H4 (cell line): ENCODE results near the gene MAP4K1. TPM values are rescaled to one million over a fixed set of nuclear protein-coding genes. Genes with fewer than 3 reads are reported as not detected.

Experiments
- DNase-seq: peaks from one replicate; pipeline ENCODE4 v3.0.0-alpha.2; 2015; ENCODE audit warnings: low spot score
- total RNA-seq: library from RNA; depleted of rRNA; stranded (reverse); fragments of >200 nt; shearing (Covaris generic); gene quantifications from 2 replicates; pipeline ENCODE4 v1.2.3, GENCODE V29; 2014; rRNA removed

Gene MAP4K1
- 0.29 and 3.0 TPM in 2 replicates for total RNA-seq

GRCh38 chr19:38617764-38618589 is at the start of gene MAP4K1:
Gene MAP4K1 (minus strand): TSS chr19:38617953. CDS start chr19:38617895, 58 bp downstream.
- DNase-seq, result no peak

- DNase-seq, result peak; percentile 99
Measured at GRCh38 chr19:38666663-38667511, 49.1 kb upstream of the MAP4K1 start.

- peak; percentile 85 for DNase-seq
Measured at GRCh38 chr19:38665950-38666662, 48.4 kb upstream of the MAP4K1 start.

DNA sequence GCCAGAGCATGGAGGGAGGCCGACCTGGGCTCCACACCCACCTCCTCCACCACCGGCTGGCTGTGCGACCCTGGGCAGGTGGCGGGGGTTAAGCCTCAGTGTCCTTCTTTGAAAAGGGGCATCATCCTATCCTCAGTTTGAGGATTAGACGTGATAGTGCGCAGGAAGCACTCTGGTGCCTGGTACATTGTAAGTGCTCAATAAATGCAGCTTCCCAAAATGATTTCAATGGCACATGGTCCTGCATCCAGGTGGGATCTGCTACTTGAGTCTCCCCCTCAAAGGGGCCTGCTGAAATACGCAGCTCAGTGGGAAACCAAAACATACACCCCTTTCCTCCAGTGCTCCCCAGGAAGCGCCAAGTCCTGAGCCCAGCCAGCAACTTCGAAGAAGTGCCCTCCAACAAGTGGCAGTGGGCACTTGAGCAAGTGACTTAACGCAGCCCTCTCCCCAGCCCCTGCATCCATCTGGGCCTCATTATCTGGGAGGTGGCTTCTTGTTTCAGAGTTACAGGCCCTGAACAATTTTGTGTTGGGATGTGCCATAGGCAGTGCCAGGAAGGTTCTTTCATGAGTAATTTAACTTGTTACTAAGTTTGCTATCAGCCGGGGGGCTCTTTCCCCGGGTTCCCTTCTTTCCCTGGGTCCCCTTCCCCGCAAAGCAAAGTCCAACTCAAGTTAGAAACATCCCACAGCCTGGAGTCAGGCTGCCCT is 47.6 kb upstream of the MAP4K1 start:
- no peak for DNase-seq

- no peak for DNase-seq
Measured at GRCh38 chr19:38664503-38665211, 46.9 kb upstream of the MAP4K1 start.

DNA sequence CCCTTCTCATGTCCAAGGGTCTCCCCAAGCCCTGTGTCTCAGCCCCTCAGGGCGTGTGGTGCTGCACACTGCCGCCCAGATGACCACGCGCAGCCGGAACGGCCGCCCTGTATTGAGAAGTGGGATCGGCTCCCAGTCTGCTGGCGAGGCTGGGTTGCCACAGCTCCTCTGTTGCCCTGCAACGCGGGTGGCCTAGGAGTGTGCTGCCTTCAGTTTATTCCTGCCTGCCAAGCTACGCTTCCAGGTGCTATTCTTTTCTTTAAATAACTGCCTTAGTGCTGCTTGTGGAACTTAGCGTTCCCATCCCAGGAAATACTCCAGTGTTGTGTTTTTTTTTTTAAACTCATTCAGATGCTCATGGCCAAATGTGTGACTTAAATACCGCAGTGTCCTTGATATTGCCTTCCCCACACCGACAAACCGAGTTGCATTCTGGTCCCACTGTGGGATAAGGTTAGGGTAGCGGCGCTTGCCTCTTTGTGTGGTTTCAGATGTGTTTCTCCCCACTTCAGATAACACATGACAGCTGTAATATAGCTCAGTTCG is 46.3 kb upstream of the MAP4K1 start:
- no peak for DNase-seq

DNA sequence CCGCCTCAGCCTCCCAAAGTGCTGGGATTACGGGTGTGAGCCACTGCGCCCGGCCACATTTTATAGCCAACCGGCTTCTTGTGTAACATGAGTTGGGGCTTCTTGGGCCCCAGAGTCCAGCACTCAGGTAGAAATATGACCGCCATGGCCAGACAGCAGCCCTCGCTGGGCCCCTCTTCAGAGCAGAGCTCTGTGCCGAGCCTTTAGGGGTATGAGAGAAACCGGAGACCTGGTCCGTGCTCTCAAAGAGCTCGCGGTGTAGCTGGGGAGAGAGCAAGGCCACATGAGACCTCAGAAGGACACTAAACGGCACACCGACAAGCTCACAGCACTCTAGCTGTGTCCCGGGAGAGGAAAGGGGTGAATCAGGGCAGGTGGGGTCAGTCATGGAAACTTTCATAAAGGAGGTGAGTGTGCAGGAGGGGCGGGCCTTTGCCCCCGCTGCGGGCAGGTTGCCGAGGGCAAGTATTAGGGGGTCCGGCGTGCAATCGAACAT is 45.5 kb upstream of the MAP4K1 start:
- DNase-seq, result no peak

DNA sequence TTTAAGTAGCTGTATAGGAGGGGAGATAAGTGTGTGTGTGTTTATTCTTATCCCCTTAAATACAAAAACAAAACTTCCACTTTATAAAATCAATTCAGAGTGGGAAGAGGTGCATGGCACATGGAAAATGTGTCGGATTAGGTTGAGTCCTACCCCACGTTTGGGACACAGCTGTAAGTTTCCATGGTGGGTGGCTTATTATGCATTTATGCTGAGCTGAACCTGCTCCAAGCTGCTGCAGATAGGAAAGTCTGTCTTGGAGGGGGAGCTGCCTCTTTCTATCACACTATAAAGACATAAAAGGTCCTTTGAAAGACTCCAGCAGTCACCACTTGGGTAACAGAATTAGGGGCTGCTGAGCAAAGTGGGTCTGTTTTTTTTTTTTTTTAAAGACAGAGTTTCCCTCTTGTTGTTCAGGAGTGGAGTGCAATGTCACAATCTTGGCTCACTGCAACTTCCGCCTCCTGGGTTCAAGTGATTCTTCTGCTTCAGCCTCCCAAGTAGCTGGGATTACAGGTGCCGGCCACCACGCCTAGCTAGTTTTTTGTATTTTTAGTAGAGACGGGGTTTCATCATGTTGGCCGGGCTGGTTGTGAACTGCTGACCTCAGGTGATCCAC is 44.9 kb upstream of the MAP4K1 start:
- DNase-seq, result no peak

GRCh38 chr19:38661996-38662395 is 44.2 kb upstream of the MAP4K1 start:
- DNase-seq, result no peak

DNA sequence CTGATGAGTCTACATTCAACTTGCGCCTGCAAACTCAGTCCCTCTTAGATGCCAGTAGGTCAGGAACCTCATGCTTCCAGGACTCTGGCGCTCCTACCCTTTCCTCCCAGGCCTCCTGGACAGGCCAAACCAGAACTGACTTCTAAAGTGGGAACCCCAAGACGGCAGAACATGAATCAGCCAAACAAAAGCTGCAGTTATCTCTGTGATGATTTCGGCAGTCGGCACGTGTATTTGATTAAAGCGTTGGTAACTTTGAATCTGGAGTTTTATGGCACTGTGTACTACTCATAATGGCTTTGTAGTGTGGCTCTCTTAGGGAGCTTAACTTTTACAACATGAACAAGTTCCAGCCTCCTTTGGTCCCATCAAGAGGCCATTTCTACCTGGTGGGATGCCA is 43.4 kb upstream of the MAP4K1 start:
- no peak for DNase-seq

DNA sequence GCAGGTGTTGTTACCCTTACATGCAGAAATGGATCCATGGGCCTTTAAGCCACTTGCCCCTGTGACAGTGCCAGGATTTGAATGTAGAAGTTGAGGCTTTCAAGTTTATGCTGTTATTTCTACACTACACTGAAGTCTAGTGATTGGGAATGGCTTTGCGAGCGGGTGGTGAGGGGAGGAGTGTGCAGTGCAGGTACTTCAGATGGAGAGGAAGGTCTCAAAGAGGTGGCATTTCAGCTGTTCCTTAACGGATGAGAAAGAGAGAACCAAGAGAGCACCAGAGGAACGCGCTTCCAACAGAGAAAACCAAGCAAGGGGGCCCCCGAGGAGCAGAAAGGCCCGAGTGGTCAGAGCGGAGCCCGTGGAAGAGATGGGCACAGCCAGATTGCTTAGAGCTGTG is 43.0 kb upstream of the MAP4K1 start:
- DNase-seq, result no peak

- DNase-seq, result peak; percentile 100
Measured at GRCh38 chr19:38658462-38659306, 40.9 kb upstream of the MAP4K1 start.

GRCh38 chr19:38657633-38658222 is 40.0 kb upstream of the MAP4K1 start:
- no peak for DNase-seq

DNA sequence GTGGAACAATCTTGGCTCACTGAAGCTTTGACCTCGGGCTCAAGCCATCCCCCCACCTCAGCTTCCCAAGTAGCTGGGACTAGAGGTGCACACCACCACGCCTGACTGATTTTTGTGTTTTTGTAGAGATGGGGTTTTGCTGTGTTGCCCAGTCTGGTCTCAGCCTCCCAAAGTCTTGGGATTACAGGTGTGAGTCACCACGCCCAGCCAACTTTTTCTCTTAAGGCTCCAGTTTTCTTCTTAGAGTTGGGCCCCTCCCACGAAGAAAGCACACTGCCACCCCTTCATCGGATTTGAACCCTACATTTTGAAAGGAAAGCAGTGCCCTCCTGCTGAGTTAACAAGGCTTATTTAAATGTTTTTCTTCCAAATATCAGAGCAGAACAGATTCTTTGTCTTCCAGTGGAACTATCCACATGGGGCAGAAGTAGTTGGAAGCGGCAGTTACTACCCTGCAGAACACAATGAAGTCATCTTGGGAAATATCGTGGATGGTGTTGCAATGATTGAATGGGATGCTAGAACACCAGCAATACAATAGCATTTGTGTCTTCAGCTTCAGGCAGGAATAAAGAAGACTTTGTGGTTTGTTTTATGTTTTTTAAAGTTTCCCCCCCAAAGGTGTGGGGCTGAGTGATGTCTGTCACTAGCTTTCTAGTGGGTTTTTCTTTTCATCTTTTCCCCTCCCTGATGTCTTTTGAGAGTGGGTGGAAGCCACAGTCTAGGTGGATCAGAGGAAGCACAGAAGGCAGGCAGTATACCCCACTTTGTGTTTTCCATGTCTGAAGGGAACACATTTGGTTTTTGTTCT is 38.6 kb upstream of the MAP4K1 start:
- DNase-seq, result no peak

DNA sequence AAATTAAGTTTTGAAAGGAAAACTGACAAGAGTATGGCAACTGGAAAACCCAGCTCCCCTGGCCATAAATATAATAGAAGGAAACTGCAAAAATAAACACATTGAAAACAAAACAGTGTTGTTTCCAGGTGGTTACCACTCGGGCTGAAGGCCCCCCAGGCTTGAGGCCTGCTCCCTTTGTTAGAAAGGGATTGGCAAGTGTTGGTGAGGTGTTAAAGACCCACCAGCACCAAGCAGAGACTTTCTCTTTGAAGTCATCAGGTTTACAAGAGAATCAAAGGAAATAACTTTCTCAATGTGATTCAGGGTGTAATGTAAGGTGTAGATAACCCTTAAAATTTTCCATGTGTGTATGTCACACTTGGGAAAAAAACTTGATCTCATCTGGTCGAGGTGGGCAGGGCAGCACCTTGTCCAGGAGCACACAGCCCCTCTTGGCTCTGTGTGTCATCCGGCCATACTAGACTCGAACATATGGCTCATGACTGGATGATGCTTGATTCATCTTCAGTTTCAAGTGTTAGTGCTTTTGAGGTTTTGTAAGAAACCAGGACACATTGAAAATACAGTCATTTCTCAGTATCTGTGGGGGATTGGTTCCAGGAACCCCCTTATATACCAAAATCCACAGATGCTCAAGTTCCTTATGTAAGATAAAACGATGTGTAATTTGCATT is 37.5 kb upstream of the MAP4K1 start:
- DNase-seq, result no peak

DNA sequence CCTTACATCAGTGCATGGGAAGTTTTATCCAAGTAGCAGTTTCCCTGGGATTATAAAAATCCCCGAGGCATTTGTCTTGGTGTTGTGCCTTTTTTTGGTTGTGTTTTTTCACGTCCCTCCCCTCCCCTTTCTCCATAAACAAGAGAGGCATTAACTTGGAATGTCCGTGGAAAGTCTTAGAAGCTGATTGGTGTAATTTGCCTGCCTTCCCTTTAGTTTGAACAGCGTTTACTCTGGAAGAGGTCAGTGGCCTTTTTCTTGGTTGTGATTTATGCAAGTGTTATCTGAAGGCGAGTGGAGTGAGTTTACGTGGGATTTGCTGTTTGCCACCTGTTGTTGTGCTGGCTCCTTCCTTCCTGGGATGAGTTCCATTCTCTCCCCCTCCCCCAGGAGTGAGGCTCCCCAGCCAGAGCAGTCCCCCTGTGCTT is 36.9 kb upstream of the MAP4K1 start:
- no peak for DNase-seq

GRCh38 chr19:38653028-38653571 is 35.3 kb upstream of the MAP4K1 start:
- no peak for DNase-seq
